Stimulated activated CD4-positive, alpha-beta T cell treated with anti-CD3 and anti-CD28 coated beads, TNF-alpha, amount 100 ng/mL, for 24 hours (primary cell): ENCODE results near the gene PRAMEF14.
"Not testable (repeated sequence)": the region's sequence is repeated elsewhere in the genome, so short reads cannot be mapped to it uniquely, and the experiment has no call there.

ENCODE experiments used
- DNase-seq, 3 experiments: peaks; one replicate each; pipeline ENCODE4 v3.0.0-alpha.2; 2020; ENCODE audit warnings: low read depth in 3 of 3

Gene PRAMEF14, protein sequence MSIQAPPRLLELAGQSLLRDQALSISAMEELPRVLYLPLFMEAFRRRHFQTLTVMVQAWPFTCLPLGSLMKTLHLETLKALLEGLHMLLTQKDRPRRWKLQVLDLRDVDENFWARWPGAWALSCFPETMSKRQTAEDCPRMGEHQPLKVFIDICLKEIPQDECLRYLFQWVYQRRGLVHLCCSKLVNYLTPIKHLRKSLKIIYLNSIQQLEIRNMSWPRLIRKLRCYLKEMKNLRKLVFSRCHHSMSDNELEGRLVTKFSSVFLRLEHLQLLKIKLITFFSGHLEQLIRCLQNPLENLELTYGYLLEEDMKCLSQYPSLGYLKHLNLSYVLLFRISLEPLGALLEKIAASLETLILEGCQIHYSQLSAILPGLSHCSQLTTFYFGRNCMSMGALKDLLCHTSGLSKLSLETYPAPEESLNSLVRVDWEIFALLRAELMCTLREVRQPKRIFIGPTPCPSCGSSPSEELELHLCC

DNA sequence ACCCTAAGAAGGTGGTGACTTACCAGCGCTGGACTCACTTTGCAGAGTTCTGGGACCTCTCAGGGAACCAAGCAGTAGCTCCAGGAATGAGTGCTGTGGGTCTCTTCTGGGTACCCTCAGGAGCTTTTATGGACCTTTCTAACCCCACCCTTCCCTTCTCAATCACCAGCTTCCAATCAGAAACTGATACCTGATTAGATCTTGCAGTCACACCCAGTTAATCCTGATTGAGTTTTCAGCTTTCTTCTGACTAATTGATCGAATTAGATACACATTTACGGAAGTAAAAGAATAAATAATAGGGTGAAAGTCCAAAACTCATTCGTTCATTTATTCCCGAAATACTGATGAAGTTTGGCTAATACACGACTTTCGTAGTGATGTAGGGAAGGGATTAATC, at the start of gene PRAMEF14:
Gene PRAMEF14, minus strand, starts transcription at position 101 of the 400 bp plus-strand sequence. CDS start 1,820 bp downstream, outside the sequence.
- DNase-seq, result not testable (repeated sequence)

DNA sequence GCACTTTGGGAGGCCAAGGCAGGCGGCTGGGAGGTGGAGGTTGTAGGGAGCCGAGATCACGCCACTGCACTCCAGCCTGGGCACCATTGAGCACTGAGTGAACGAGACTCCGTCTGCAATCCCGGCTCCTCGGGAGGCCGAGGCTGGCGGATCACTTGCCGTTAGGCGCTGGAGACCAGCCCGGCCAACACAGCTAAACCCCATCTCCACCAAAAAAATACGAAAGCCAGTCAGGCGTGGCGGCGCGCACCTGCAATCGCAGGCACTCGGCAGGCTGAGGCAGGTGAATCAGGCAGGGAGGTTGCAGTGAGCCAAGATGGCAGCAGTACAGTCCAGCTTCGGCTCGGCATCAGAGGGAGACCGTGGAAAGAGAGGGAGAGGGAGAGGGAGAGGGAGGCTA, 48.4 kb upstream of the PRAMEF14 start:
- DNase-seq, result not testable (repeated sequence)

DNA sequence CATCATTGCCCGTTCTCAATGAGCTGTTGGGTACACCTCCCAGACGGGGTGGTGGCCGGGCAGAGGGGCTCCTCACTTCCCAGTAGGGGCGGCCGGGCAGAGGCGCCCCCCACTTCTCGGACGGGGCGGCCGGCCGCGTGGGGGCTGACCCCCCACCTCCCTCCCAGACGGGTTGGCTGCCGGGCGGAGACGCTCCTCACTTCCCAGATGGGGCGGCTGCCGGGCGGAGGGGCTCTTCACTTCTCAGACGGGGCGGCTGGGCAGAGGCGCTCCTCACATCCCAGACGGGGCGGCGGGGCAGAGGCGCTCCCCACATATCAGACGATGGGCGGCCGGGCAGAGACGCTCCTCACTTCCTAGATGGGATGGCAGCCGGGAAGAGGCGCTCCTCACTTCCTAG, 47.8 kb upstream of the PRAMEF14 start:
- DNase-seq, result not testable (repeated sequence)

DNA sequence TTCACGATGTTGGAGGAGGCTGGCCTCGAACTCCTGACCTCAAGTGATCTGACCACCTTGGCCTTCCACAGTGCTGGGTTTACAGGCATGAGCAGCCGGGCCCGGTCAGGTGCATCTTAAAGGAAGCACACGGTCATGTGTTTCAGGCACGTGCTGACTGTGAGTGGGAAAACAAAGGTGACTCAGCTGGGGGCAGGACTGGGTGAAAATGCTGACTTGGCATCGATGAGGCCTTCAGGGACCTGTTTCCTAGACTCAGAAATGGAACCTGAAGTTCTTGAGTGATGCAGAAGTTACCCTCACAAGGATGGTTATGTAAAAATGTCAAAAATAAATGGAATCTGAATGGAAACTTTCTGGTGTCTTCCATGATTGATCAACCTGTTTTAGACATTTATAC, 46.1 kb upstream of the PRAMEF14 start:
- not testable (repeated sequence) for DNase-seq

DNA sequence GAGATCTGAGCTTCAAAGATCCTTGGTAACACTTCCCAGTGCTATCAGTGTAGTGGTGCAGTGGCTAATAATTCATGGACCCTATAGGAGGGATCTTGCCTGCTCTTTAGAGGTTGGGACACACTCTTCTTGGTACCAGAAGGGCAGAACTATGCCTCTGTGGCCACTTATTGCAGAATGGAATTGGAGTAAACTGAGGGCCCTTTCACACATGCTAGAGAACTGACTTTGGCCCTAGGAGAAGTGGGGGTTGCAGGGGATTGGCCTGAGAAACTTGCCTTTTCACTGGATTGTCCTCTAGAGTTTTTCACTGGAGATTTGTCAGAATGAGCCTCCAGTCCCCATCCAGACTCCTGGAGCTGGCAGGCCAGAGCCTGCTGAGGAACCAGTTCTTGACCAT, 42.4 kb upstream of the PRAMEF14 start, which contains the start of gene PRAMEF17:
Gene PRAMEF17, plus strand, starts transcription at position 301 of the 400 bp plus-strand sequence. Its CDS starts 26 bp downstream, at position 327.
- DNase-seq, result not testable (repeated sequence)

DNA sequence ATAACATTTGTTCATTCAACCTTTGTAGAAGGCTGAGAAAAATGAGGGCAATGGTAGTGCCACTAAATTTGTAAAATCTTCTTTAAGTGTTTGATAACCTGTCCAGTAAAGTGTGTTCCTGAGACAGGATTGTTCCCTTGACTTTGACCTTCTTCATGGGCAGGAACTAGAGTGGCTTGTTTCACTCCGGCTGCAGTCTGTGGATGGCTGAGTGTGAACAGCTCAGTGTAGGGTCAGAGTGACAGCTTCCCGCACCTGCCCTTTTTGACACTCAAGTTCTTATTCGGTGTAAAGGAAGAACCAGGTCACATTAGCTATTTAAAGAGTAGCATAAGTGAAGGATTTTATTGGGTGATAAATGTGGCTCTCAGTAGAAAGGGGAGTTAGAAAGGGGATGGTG, 33.4 kb upstream of the PRAMEF14 start:
- not testable (repeated sequence) for DNase-seq

DNA sequence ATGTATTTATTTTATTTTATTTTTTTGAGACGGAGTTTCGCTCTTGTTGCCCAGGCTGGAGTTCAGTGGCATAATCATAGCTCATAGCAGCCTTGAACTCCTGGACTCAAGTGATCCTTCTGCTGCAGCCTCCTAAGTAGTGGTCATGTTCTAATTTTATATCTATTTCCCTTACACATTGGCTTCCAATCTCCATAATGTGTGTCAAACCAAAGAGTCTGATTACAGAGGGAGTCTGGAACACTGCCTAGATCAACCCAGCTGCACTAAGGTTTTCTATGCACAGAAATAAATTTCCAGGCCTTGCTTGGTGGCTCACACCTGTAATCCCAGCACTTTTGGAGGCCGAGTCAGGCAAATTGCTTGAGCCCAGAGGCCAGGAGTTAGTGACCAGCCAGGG, 32.0 kb upstream of the PRAMEF14 start:
- DNase-seq, result not testable (repeated sequence)

DNA sequence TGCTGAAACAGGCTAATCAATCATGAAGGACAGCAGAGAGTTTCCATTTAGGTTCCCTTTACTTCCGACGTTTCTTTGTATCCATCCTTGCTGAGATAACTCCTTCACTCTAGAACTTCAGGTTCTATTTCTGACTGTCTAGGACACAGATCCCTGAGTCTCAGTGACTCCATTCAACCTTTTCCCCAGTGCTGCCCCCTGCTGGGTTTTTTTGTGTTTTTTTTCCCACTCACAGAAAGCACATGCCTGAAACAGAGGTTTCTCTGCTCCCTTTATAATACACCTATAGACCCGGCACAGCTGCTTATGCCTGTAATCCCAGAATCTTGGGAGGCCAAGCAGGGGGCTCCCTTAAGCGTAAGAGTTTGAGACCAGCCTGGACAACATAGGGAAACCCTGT, 21.6 kb upstream of the PRAMEF14 start:
- peak in 1 of 3 experiments; percentile 17 for DNase-seq

DNA sequence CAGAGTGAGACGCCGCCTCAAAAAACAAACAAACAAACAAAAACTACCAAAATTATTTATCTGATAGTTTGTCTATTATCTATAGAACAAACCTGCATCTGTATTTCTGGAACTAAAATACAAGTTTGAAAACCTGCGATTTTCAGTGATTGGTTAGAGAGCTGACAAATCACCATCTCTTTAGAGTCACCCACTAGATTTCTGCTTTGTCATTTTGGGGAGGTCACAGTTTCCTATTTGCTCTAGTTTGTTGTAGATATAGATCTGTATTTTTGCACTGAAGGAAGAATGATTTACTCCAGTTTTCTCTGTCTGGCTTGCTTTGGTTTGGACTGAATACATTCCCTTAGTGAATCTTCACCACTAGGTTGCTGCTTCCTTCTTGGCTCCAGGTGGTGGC, 19.6 kb upstream of the PRAMEF14 start:
- DNase-seq, result not testable (repeated sequence)

DNA sequence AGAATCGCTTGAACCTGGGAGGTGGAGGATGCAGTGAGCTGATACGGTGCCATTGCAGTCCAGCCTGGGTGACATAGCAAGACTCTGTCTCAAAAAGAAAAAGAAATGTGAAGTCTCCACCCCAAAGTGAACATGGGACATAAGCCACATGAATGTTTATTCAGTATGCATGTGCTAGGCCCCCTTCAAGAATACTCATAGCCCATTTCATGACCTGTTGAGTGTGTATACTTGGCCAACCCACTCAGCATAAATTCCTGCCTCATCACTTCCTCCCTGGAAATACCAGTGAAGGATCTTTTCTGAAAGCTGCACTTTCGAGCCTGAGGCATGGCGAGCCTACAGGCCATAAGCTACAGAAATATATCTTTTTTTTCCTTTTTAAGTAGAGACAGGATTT, 18.0 kb upstream of the PRAMEF14 start:
- not testable (repeated sequence) for DNase-seq

DNA sequence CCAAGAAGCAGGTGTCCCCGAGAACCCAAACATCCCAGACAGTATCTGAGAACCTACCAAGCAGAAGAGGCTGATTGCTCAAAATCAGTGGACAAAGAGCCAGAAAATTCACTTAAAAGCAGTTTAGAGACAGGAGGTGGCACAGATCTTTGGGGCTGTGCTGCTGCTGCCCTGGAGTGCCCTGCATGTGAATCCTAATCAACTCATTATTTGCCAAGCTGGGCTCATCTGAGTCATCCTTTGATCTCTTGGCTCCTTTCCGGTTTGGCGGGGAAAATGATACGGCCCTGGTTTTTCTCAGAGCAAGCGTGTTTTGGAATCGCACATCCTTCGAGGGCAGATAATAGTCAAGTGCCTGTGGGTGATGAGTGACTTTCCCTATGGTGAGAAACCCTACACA, 15.4 kb upstream of the PRAMEF14 start:
- DNase-seq, result not testable (repeated sequence)

DNA sequence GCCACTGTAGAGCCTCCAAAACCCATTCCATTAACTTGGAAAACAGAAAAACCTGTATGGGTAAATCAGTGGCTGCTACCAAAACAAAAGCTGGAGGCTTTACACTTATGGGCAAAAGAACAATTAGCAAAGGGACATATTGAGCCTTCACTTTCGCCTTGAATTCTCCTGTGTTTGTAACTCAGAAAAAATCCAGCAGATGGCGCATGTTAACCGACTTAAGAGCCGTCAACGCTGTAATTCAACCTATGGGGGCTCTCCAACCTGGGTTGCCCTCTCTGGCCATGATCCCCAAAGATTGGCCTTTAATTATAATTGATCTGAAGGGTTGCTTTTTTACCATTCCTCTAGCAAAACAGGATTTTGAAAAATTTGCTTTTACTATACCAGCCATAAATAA, 9.8 kb upstream of the PRAMEF14 start:
- peak in 2 of 3 experiments; percentile 1 to 6 for DNase-seq

DNA sequence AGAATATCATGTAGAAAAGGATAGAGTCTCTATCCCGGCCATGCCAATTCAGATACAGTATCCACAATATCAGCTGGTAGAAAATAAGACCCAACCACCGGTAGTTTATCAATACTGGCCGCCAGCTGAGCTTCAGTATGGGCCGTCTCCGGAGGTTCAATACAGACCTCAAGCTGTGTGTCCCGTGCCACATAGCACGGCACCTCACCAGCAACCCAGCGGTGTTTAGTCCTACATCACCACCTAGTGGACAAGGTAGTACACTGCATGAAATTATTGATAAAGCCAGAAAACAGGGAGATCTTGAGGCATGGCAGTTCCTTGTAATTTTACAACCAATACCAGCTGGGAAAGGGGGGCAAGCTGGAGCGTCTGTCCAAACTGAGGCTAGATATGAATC, 7.5 kb upstream of the PRAMEF14 start:
- DNase-seq, result not testable (repeated sequence)

DNA sequence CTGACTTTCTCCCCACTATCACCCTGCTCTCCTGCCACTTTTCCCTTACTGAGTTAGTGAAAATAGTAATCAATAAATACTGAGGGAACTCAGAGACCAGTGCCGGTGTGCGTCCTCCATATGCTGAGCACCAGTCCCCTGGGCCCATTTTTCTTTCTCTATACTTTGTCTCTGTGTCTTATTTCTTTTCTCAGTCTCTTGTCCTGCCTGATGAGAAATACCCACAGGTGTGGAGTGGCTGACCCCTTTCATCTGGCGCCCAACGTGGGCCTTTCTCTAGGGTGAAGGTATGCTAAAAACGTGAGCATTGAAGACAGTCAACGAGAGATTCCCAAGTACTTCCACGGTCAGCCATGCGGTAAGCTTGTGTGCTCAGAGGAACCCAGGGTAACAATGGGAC, 6.5 kb upstream of the PRAMEF14 start:
- DNase-seq, result not testable (repeated sequence)

DNA sequence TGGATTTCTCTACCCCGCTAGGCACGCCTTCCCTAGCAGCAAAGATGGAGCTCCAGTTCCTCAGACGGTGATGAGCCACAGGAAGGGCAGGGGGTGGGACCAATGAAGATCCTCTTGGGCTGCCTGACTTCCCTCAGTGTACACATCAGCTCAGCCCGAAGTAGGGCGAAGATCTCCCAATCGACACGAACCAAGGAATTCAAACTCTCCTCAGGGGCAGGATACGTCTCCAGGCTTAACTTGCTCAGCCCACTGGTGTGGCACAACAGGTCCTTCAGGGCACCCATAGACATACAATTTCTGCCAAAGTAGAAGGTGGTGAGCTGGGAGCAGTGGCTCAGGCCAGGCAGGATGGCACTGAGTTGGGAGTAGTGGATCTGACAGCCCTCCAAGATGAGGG, 4.4 kb downstream of the PRAMEF14 start:
- DNase-seq, result not testable (repeated sequence)

DNA sequence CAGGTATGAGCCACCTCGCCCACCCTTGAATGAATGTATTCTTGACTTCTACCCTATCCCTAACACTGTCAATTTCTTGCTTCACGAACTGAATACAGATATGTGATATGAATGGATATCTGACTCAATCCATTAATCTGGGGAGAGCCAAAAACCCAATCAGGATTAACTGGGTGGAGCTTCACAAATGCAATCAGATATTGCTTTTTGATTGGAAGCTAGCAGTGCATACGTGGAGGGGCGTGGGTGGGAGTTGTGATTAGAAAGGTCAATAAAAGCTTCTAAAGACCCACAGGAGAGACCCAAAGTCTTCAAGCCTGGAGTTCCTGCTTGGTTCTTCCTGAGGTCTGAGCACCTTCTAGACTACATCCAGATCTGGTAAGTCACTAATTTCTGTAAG, 31.7 kb downstream of the PRAMEF14 start, which contains the start of gene PRAMEF15:
Gene PRAMEF15, plus strand, starts transcription at position 301 of the 400 bp plus-strand sequence. CDS start 2,827 bp downstream, outside the sequence.
- not testable (repeated sequence) for DNase-seq

DNA sequence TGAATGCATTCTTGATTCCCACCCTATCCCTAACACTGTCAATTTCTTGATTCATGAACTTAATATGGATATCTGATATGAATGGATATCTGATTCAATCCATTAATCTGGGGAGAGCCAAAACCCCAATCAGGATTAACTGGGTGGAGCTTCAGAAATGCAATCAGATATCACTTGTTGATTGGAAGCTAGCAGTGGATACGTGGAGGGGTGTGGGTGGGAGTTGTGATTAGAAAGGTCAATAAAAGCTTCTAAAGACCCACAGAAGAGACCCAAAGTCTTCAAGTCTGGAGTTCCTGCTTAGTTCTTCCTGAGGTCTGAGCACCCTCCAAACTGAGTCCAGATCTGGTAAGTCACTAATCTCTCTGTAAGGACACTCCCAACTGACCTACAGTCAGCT, 43.7 kb downstream of the PRAMEF14 start, which contains the start of gene PRAMEF33:
Gene PRAMEF33, plus strand, starts transcription at position 301 of the 400 bp plus-strand sequence. CDS start 2,416 bp downstream, outside the sequence.
- DNase-seq, result not testable (repeated sequence)

DNA sequence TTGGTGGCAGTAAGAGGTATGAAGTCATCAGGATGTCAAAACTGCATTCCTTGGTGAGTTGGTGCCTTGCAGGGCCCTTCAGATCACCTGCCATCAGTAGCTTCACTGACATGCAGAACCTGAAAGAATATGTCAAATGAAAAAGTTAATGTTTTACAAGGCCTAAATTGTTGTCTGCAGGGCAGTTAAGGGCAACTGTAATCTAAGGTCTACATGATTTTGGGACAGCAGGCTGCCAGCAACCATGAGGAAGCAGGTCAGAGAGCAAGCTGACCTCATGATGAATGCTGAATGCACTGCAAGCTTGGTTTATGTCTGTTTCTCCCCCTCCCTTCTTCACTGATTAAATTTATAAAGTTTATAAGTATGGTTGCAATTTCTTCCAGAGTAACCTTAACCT, 44.7 kb downstream of the PRAMEF14 start:
- not testable (repeated sequence) for DNase-seq

DNA sequence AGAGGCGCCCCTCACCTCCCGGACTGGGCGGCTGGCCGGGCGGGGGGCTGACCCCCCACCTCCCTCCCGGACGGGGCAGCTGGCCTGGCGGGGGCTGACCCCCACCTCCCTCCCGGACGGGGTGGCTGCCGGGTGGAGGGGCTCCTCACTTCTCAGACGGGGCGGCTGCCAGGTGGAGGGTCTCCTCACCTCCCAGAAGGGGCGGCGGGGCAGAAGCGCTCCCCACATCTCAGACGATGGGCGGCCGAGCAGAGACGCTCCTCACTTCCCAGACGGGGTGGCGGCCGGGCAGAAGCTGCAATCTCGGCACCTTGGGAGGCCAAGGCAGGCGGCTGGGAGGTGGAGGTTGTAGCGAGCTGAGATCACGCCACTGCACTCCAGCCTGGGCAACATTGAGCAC, 48.2 kb downstream of the PRAMEF14 start:
- DNase-seq, result not testable (repeated sequence)

DNA sequence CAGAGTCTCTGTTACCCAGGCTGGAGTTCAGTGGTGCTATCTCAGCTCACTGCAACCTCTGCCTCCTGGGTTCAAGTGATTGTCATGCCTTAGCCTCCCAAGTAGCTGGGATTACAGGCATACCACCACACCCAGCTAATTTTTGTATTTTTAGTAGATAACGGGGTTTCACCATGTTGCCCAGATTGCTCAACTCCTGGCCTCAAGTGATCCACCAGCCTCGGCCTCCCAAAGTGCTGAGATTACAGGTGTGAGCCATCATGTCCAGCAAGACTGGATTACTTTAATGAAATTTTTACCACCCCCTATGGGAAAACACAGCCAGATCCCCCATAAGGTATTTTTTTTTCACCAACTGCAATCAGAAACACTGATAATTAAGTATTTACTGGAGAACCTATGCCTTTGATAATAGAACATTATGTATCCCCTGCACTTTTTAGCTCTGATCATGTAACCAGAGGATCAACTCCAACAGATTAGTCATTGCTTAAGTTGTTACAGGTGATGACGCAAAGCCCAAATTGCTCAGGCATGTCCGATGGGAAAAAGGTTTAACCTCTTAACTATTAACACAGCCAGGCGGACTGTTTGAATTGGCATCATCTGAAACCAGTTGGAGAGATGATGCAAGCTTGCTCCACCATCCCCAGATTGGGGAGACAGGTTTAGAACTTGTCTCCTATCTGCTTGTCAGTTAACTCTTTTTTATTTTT, 49.6 kb downstream of the PRAMEF14 start:
- not testable (repeated sequence) for DNase-seq
